HepG2 (cell line): ENCODE measurements around the gene UNC50. TPM values are rescaled to one million over a fixed set of nuclear protein-coding genes. Genes with fewer than 3 reads are reported as not detected.

Source experiments
- AGO1 ChIP-seq: fragments of 200-400 bp; formaldehyde crosslinking; IDR thresholded peaks from 2 replicates; pipeline ENCODE4 v1.6.1; 2017; ENCODE audit warnings: mild to moderate bottlenecking, low read depth, low read length, moderate library complexity; ENCODE audit not compliant: poor library complexity, severe bottlenecking
- ATF3 ChIP-seq: sonication (generic); formaldehyde crosslinking; IDR thresholded peaks from 2 replicates; pipeline ENCODE4 v1.4.0; 2020; ENCODE audit warnings: missing genetic modification reagents
- DPF2 ChIP-seq: sonication (generic); formaldehyde crosslinking; IDR thresholded peaks from 2 replicates; pipeline ENCODE4 v1.4.0; 2020; ENCODE audit warnings: mild to moderate bottlenecking, low read depth, missing genetic modification reagents, borderline replicate concordance
- ERF ChIP-seq: IDR thresholded peaks from 2 replicates; pipeline ENCODE4 v1.6.1; 2018; ENCODE audit warnings: missing biosample characterization, missing genetic modification reagents
- FLYWCH1 ChIP-seq: sonication (generic); formaldehyde crosslinking; IDR thresholded peaks from 2 replicates; pipeline ENCODE4 v1.8.1; 2023; ENCODE audit warnings: mild to moderate bottlenecking, missing genetic modification reagents
- FOXC1 ChIP-seq: sonication (generic); formaldehyde crosslinking; IDR thresholded peaks from 2 replicates; pipeline ENCODE4 v1.8.0; 2022; ENCODE audit warnings: mild to moderate bottlenecking, missing genetic modification reagents, borderline replicate concordance
- HBP1 ChIP-seq: IDR thresholded peaks from 2 replicates; pipeline ENCODE4 v1.6.1; 2016; ENCODE audit warnings: low read depth, control low read depth
- KDM3A ChIP-seq: IDR thresholded peaks from 2 replicates; pipeline ENCODE4 v1.6.1; 2018; ENCODE audit warnings: low read depth, missing compliant biosample characterization
- MEIS1 ChIP-seq: sonication (generic); formaldehyde crosslinking; IDR thresholded peaks from 2 replicates; pipeline ENCODE4 v1.9.0; 2021; ENCODE audit warnings: mild to moderate bottlenecking, missing genetic modification reagents, moderate library complexity, borderline replicate concordance
- NCOA5 ChIP-seq: sonication (generic); formaldehyde crosslinking; IDR thresholded peaks from 2 replicates; pipeline ENCODE4 v1.4.0; 2020; ENCODE audit warnings: missing genetic modification reagents
- PCBP1 ChIP-seq: fragments of 200-400 bp; formaldehyde crosslinking; IDR thresholded peaks from 2 replicates; pipeline ENCODE4 v1.6.1; 2017; ENCODE audit warnings: mild to moderate bottlenecking, low read depth, low read length, borderline replicate concordance
- SMAD3 ChIP-seq: sonication (generic); formaldehyde crosslinking; IDR thresholded peaks from 2 replicates; pipeline ENCODE4 v1.4.0; 2020; ENCODE audit warnings: missing genetic modification reagents
- SMC3 ChIP-seq: IDR thresholded peaks from 2 replicates; pipeline ENCODE4 v1.6.1; 2011; ENCODE audit warnings: low read length, improper control_type of control experiment
- SOX13 ChIP-seq, 3 experiments: fragments of 450-650 bp in 1 of 3; sonication (generic) in 1 of 3; formaldehyde crosslinking in 1 of 3; IDR thresholded peaks in 2 of 3; conservative IDR thresholded peaks in 1 of 3; 2 replicates each; pipeline versions ENCODE4 v1.5.0 to v1.6.1; 2016 to 2020; ENCODE audit warnings: antibody characterized with exemption in 1 of 3, mild to moderate bottlenecking in 1 of 3, missing compliant biosample characterization in 1 of 3, missing genetic modification reagents in 1 of 3, moderate library complexity in 1 of 3
- ZFY ChIP-seq: sonication (generic); formaldehyde crosslinking; IDR thresholded peaks from 2 replicates; pipeline ENCODE4 v1.4.0; 2020; ENCODE audit warnings: missing genetic modification reagents
- ZNF253 ChIP-seq: sonication (generic); formaldehyde crosslinking; IDR thresholded peaks from 2 replicates; pipeline ENCODE4 v1.8.0; 2022; ENCODE audit warnings: mild to moderate bottlenecking, missing genetic modification reagents, borderline replicate concordance
- ZNF281 ChIP-seq: sonication (generic); formaldehyde crosslinking; IDR thresholded peaks from 2 replicates; pipeline ENCODE4 v1.4.0; 2020; ENCODE audit warnings: missing genetic modification reagents, borderline replicate concordance
- ZNF530 ChIP-seq: sonication (generic); formaldehyde crosslinking; IDR thresholded peaks from 2 replicates; pipeline ENCODE4 v1.5.0; 2020; ENCODE audit warnings: low read depth, mild to moderate bottlenecking, missing genetic modification reagents
- ZNF549 ChIP-seq: sonication (generic); formaldehyde crosslinking; IDR thresholded peaks from 2 replicates; pipeline ENCODE4 v1.5.0; 2020; ENCODE audit warnings: missing genetic modification reagents
- ZNF616 ChIP-seq: sonication (generic); formaldehyde crosslinking; IDR thresholded peaks from 2 replicates; pipeline ENCODE4 v1.5.0; 2020; ENCODE audit warnings: low read depth, mild to moderate bottlenecking, missing genetic modification reagents
- ZNF713 ChIP-seq: sonication (generic); formaldehyde crosslinking; IDR thresholded peaks from 2 replicates; pipeline ENCODE4 v1.4.0; 2020; ENCODE audit warnings: mild to moderate bottlenecking, missing genetic modification reagents
- ZNF773 ChIP-seq: sonication (generic); formaldehyde crosslinking; IDR thresholded peaks from 2 replicates; pipeline ENCODE4 v1.4.0; 2020; ENCODE audit warnings: missing genetic modification reagents, borderline replicate concordance
- ZNF841 ChIP-seq: sonication (generic); formaldehyde crosslinking; IDR thresholded peaks from 2 replicates; pipeline ENCODE4 v1.8.1; 2023; ENCODE audit warnings: missing genetic modification reagents, borderline replicate concordance
- ZSCAN31 ChIP-seq: sonication (generic); formaldehyde crosslinking; IDR thresholded peaks from 2 replicates; pipeline ENCODE4 v1.5.0; 2020; ENCODE audit warnings: low read depth, mild to moderate bottlenecking, missing genetic modification reagents
- ZSCAN9 ChIP-seq: IDR thresholded peaks from 2 replicates; pipeline ENCODE4 v1.6.1; 2016; ENCODE audit warnings: borderline replicate concordance
- polyA plus RNA-seq, 8 experiments: library from polyadenylated mRNA; depleted of rRNA in 3 of 8; stranded (reverse) in 7 of 8; unstranded in 1 of 8; fragments of >200 nt; fragmentation: Illumina TruSeq in 4 of 8; extraction: Trizol in 4 of 8; gene quantifications; 2 replicates each; pipeline versions ENCODE4 v1.2.1 to v1.2.3, GENCODE V29; 2011 to 2016; ENCODE audit warnings: low read depth in 4 of 8, missing spikeins in 1 of 8, mixed read lengths in 1 of 8; ENCODE audit not compliant: insufficient read depth in 1 of 8
- total RNA-seq, 5 experiments: library from RNA; depleted of rRNA; stranded (reverse); fragments of >200 nt; fragmentation: Illumina TruSeq; extraction: Trizol; gene quantifications; 2 replicates each; pipeline ENCODE4 v1.2.3, GENCODE V29; 2016; ENCODE audit warnings: low read depth in 1 of 5

Gene UNC50
- total and polyA plus RNA-seq, 2 of the 13 experiments (the other 11 are each of a cell fraction or from before 2014, with no cell fraction given), result 92.6 to 95.6 TPM

- TF ChIP-seq ZNF281 (CRISPR knock-in tag), result no peak; the same call in 1 of the 2 replicates
- 0 out of 2 replicates have a peak, but pooled peaks have one; percentile 28 for TF ChIP-seq PCBP1
- TF ChIP-seq KDM3A (CRISPR knock-in tag), result peak; percentile 88
- TF ChIP-seq ERF (CRISPR knock-in tag), result peak; percentile 97
- peak; percentile 91 for TF ChIP-seq ZNF253
- TF ChIP-seq ATF3 (CRISPR knock-in tag), result peak; percentile 57; the same call in 1 of the 2 replicates
- TF ChIP-seq FOXC1 (CRISPR knock-in tag), result peak; percentile 97
- peak; percentile 96; the same call in 1 of the 2 replicates for TF ChIP-seq ZNF616 (CRISPR knock-in tag)
- TF ChIP-seq ZSCAN31 (CRISPR knock-in tag), result peak; percentile 99
- TF ChIP-seq DPF2 (CRISPR knock-in tag), result peak; percentile 46; the same call in 1 of the 2 replicates
- peak; percentile 77 for TF ChIP-seq AGO1
- TF ChIP-seq NCOA5, result no peak
- peak; percentile 8; the same call in 1 of the 2 replicates for TF ChIP-seq ZSCAN9 (CRISPR knock-in tag)
- peak; percentile 78; the same call in 1 of the 2 replicates for TF ChIP-seq ZNF841 (CRISPR knock-in tag)
- peak; percentile 95 for TF ChIP-seq HBP1 (CRISPR knock-in tag)
- TF ChIP-seq SMAD3 (CRISPR knock-in tag), result peak; percentile 80
- no peak for TF ChIP-seq ZNF713 (CRISPR knock-in tag)
- TF ChIP-seq FLYWCH1, result no peak
- TF ChIP-seq ZNF549, result no peak; the same call in 1 of the 2 replicates
- TF ChIP-seq MEIS1 (CRISPR knock-in tag), result peak; percentile 90
- TF ChIP-seq SMC3, result no peak
- peak; percentile 55; the same call in 1 of the 2 replicates for TF ChIP-seq SOX13 (IDR thresholded peaks at IDR 0.05)
- TF ChIP-seq SOX13 (CRISPR knock-in tag; conservative IDR thresholded peaks at IDR 0.05 in 1 of 2, IDR thresholded peaks at IDR 0.05 in 1 of 2), result peak in 1 of 2 experiments; percentile 71; a peak in 1 of 4 replicates
- TF ChIP-seq ZNF530 (CRISPR knock-in tag), result no peak
- TF ChIP-seq ZNF773 (CRISPR knock-in tag), result peak; percentile 80; the same call in 1 of the 2 replicates
- peak; percentile 100 for TF ChIP-seq ZFY (CRISPR knock-in tag)
Measured at GRCh38 chr2:98608116-98608961, at the start of gene UNC50, which contains the start of gene COA5 (continued).
